Neural crest cell (in vitro differentiated cells): ENCODE data around the gene CEP152. TPM values are rescaled to one million over a fixed set of nuclear protein-coding genes. Genes with fewer than 3 reads are reported as not detected.

Source experiments
- DNase-seq: peaks from one replicate; pipeline ENCODE4 v3.0.0; 2021; ENCODE audit warnings: low read depth, mixed read lengths, low spot score
- H3K27ac Mint-ChIP-seq: one replicate; pipeline ENCODE4 v1.8.0; 2021; ENCODE audit warnings: mild to moderate bottlenecking, mixed read lengths; ENCODE audit not compliant: unreplicated experiment
- H3K27me3 Mint-ChIP-seq: 2 replicates; pipeline ENCODE4 v1.8.0; 2021; ENCODE audit warnings: low read depth, mild to moderate bottlenecking, mixed read lengths
- H3K36me3 Mint-ChIP-seq: 2 replicates; pipeline ENCODE4 v1.8.0; 2021; ENCODE audit warnings: low read depth, mild to moderate bottlenecking, mixed read lengths
- H3K4me1 Mint-ChIP-seq: 2 replicates; pipeline ENCODE4 v1.8.0; 2021; ENCODE audit warnings: mixed read lengths
- H3K4me3 Mint-ChIP-seq: one replicate; pipeline ENCODE4 v1.8.0; 2021; ENCODE audit warnings: mild to moderate bottlenecking, mixed read lengths
- H3K9me3 Mint-ChIP-seq: 2 replicates; pipeline ENCODE4 v1.8.0; 2021; ENCODE audit warnings: mixed read lengths
- CTCF ChIP-seq: fragments of 200-600 bp; sonication (generic); conservative IDR thresholded peaks from 2 replicates; pipeline ENCODE4 v1.5.0; 2021; ENCODE audit warnings: antibody characterized with exemption, mild to moderate bottlenecking
- long read RNA-seq: library from polyadenylated mRNA; unstranded; transcript quantifications from one replicate; pipeline ENCODE4 v2.0.0, GENCODE V29; 2020
- total RNA-seq: library from RNA; stranded (reverse); gene quantifications from 2 replicates; pipeline ENCODE4 v1.2.1, GENCODE V29; 2021

Gene CEP152, protein sequence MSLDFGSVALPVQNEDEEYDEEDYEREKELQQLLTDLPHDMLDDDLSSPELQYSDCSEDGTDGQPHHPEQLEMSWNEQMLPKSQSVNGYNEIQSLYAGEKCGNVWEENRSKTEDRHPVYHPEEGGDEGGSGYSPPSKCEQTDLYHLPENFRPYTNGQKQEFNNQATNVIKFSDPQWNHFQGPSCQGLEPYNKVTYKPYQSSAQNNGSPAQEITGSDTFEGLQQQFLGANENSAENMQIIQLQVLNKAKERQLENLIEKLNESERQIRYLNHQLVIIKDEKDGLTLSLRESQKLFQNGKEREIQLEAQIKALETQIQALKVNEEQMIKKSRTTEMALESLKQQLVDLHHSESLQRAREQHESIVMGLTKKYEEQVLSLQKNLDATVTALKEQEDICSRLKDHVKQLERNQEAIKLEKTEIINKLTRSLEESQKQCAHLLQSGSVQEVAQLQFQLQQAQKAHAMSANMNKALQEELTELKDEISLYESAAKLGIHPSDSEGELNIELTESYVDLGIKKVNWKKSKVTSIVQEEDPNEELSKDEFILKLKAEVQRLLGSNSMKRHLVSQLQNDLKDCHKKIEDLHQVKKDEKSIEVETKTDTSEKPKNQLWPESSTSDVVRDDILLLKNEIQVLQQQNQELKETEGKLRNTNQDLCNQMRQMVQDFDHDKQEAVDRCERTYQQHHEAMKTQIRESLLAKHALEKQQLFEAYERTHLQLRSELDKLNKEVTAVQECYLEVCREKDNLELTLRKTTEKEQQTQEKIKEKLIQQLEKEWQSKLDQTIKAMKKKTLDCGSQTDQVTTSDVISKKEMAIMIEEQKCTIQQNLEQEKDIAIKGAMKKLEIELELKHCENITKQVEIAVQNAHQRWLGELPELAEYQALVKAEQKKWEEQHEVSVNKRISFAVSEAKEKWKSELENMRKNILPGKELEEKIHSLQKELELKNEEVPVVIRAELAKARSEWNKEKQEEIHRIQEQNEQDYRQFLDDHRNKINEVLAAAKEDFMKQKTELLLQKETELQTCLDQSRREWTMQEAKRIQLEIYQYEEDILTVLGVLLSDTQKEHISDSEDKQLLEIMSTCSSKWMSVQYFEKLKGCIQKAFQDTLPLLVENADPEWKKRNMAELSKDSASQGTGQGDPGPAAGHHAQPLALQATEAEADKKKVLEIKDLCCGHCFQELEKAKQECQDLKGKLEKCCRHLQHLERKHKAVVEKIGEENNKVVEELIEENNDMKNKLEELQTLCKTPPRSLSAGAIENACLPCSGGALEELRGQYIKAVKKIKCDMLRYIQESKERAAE (N-terminal part only)
- total RNA-seq: 17.4 and 17.5 TPM in 2 replicates
- long read RNA-seq, transcript CEP152-209 (13 exons, 1,947 nt): major isoform, 27 of 85 reads
- long read RNA-seq, partial matches to known transcripts: 48 of 85 reads
- long read RNA-seq, other reads (novel, unspliced or antisense): 10 of 85 reads

GRCh38 chr15:48810414-48811324 is at the start of gene CEP152:
TSS of gene CEP152 (minus strand) at chr15:48811069. CDS start at chr15:48805649, 5,420 bp downstream.
- Mint-ChIP-seq H3K27me3 (peaks cover 3% of the 10 kb centered on the region), H3K4me3 (peak within 1 kb of the TSS; percentile 99), H3K4me1 (peaks cover 32% of the 10 kb centered on the region), H3K27ac (peak within 1 kb of the TSS; percentile 95), H3K9me3 (peaks cover 3% of the 10 kb centered on the region), H3K36me3 (no peaks in the 10 kb centered on the region)
- TF ChIP-seq CTCF: no peak
- DNase-seq: peak; percentile 95

DNA sequence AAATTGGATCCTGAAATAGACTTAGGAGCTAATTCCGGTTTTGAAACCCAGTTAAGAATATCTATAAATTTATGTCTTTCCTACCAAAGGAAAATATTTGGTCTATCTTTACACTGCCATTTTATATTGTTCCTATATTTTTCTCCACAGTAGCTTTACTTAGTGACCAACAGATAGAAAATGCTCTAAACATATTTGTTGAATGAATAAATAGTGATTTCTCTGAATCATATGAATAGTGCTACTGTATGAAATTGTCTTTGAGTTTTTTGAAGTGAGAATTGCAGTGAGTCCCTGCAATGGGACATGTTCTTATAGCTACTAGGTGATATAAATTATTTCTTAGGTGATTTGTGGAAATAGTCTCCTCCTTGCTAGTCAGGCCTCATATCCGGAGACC is 48.6 kb upstream of the CEP152 start:
- no peak for DNase-seq
- Mint-ChIP-seq H3K4me1 (peaks cover 9% of the 10 kb centered on the region), H3K27ac (no peak overlapping the region), H3K9me3 (no peaks in the 10 kb centered on the region), H3K4me3 (no peak overlapping the region), H3K36me3 (peaks cover 4% of the 10 kb centered on the region), H3K27me3 (no peaks in the 10 kb centered on the region)
- TF ChIP-seq CTCF: no peak

GRCh38 chr15:48858401-48858800 is 47.5 kb upstream of the CEP152 start:
- Mint-ChIP-seq H3K36me3 (peaks cover 8% of the 10 kb centered on the region), H3K27ac (no peak overlapping the region), H3K27me3 (no peaks in the 10 kb centered on the region), H3K9me3 (peaks cover 5% of the 10 kb centered on the region), H3K4me1 (peaks cover 9% of the 10 kb centered on the region), H3K4me3 (no peak overlapping the region)
- no peak for DNase-seq
- TF ChIP-seq CTCF: no peak

- DNase-seq: no peak
- Mint-ChIP-seq H3K27me3 (no peaks in the 10 kb centered on the region), H3K36me3 (peaks cover 8% of the 10 kb centered on the region), H3K27ac (no peak overlapping the region), H3K9me3 (peaks cover 5% of the 10 kb centered on the region), H3K4me1 (peaks cover 4% of the 10 kb centered on the region), H3K4me3 (no peak overlapping the region)
- no peak for TF ChIP-seq CTCF
These were observed 46.1 kb upstream of the CEP152 start for GRCh38 chr15:48856942-48857341.
